Measurements from ENCODE around the gene NPR3.

DNA sequence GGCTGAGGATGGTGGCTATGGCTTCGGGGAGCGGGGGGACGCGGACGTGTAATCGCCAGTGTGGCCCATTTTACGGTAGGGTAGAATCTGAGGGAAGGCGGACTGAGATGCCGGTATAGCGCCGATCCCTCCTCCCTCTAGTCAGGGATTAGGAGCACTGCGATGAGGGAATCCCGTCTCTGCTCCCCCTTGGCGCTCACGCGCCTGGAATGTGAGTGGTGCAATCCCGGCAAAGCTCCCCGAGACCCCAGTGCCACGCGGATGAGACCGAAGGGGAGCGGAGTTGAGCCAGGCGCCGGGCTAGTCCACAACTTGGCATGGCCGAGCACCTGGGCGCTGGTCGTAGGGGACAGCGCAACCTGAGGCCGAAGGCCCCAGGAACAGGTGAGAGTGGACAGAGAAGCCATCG lies 2.2 kb downstream of the NPR3 start:
- TF ChIP-seq, protein P1, sequence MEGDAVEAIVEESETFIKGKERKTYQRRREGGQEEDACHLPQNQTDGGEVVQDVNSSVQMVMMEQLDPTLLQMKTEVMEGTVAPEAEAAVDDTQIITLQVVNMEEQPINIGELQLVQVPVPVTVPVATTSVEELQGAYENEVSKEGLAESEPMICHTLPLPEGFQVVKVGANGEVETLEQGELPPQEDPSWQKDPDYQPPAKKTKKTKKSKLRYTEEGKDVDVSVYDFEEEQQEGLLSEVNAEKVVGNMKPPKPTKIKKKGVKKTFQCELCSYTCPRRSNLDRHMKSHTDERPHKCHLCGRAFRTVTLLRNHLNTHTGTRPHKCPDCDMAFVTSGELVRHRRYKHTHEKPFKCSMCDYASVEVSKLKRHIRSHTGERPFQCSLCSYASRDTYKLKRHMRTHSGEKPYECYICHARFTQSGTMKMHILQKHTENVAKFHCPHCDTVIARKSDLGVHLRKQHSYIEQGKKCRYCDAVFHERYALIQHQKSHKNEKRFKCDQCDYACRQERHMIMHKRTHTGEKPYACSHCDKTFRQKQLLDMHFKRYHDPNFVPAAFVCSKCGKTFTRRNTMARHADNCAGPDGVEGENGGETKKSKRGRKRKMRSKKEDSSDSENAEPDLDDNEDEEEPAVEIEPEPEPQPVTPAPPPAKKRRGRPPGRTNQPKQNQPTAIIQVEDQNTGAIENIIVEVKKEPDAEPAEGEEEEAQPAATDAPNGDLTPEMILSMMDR (IDR thresholded peaks at IDR 0.05) = no peak
- TF ChIP-seq POLR2A (IDR thresholded peaks at IDR 0.05) = no peak
